HG02678 (cell line): Measurements from ENCODE around the gene TMEM41B.
"Not testable (repeated sequence)": the region's sequence is repeated elsewhere in the genome, so short reads cannot be mapped to it uniquely, and the experiment has no call there.

Experiments used
- ATAC-seq: cut with Tn5 transposase; IDR thresholded peaks from one replicate; pipeline ENCODE4 v1.9.1; 2021; ENCODE audit warnings: mild to moderate bottlenecking, moderate library complexity; ENCODE audit not compliant: unreplicated experiment

Gene TMEM41B, protein sequence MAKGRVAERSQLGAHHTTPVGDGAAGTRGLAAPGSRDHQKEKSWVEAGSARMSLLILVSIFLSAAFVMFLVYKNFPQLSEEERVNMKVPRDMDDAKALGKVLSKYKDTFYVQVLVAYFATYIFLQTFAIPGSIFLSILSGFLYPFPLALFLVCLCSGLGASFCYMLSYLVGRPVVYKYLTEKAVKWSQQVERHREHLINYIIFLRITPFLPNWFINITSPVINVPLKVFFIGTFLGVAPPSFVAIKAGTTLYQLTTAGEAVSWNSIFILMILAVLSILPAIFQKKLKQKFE

DNA sequence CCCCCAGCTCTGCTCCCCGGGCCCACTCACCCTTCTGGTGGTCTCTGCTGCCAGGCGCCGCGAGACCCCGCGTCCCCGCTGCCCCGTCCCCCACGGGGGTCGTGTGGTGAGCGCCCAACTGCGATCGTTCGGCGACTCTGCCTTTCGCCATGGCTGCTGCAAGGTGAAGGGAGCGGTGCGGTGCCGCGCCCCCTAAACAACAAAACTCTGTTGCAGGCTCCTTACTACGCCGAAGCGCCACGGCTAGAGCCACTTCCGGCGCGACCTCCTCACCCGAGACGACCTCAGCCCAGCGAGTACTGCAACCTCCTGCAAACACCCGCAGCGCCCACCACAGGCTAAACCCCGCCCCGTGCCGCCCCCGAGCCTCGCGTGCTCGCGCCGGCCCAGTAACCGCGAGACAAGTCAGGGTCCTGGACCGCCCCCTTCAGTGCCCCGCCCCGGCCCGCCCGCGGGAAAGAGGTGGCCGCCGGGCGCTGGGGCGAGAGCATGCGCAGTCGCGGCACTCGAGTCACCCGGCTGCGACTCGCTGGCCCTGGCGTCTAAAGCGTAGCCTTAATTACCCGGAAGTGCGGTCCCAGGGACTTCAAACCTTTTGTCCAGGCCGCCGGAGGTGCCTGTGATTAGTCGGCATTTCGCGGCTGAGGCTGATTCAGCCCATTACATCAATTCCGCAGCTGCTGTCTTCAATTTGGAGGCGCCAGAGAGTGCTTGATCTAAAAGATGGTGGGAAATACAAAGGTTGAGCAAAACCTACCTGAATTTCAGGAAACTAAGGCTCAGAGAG lies at the start of gene TMEM41B:
TMEM41B (minus strand) TSS at position 303 of the 787 bp plus-strand sequence; CDS start at position 151, 152 bp downstream.
- ATAC-seq = peak; percentile 97

DNA sequence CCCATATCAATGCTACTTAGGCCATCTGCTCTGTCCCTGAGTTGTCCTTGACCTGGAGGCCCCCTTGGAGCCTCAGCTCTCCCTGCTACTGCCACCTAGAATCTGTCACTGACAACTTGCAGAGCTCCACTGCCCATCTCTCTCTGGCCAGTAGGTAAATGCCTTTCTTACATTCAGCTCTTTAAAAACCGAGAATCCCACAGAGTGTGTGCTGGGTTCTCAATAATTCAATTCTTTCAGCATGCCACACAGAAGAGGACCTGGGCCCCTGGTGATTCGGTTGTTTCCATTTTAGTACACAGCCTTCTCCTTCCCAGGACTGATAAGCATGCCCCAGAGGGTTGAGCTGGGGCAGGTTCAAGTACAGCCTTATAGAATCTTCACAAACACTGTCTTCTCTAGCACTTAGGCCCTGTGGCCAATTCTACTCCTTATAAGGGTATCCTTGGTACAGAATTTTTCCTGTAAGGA lies 48.0 kb upstream of the TMEM41B start:
- ATAC-seq = no peak

DNA sequence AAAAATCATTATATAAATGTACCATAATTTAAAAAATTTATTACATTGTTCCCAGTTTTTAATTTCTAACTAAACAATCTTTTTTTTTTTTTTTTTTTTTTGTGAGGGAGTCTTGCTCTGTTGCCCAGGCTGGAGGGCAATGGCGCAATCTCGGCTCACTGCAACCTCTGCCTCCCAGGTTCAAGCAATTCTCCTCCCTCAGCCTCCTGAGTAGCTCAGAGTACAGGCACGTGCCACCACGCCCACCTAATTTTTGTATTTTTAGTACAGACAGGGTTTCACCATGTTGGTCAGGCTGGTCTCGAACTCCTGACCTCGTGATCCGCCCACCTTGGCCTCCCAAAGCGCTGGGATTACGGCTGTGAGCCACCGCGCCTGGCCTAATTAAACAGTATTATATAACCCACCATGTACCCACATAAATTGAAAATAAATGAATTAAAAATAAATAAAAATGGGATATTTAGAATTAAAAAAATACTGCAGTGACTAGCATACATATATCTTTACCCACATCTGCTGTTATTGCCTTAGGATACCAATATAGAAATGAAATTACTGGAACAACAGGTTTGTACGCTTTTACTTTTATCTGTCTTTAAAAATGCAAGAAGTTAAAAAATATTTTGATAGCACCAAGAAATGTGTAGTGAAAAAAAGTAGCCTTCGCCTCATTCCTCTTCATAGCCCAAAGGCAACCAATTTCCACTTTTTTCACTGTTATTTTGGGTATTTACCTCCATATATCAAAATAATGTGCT lies 46.6 kb upstream of the TMEM41B start:
- ATAC-seq = not testable (repeated sequence)

DNA sequence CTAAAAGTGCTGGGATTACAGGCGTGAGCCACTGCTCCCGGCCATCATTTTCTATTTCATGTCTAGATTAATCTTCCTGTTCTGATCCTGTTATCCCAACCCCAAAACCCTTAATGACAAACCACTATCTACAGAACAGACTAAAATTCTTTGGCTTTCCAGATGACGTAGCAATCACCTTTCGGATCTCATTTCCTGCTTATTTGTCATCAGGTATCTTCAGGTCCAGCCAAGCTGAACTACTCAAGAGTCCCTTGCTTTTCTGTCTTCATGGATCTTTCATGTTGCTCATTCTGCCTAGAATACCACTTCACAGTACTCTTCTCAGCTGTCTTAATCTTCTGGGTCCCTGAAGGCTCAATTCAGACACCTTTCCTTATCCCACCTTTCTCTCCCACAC lies 42.6 kb upstream of the TMEM41B start:
- no peak for ATAC-seq

DNA sequence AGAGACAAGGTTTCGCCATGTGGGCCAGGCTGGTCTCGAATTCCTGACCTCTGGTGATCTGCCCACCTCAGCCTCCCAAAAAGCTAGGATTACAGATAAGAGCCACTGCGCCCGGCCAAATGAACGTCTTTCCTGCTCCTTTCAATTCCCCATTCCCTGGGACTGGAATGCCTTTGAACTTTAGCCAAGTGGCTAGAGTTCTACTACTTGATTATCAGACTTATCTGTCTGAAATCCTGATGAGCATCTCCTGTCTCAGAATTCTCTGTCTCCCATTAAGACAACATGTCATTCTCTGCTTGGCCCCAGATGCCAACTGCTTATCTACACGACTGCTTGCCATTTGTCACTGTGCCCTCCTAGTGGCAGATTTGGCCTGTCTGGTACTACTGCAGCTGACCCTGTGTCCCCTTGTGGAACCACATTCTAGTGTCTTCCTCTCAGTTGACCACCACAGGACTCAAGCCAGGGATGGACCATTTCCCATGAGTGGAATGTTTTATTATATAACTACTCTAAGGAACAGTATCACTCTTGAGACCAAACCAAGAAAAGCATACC lies 37.0 kb upstream of the TMEM41B start:
- no peak for ATAC-seq

DNA sequence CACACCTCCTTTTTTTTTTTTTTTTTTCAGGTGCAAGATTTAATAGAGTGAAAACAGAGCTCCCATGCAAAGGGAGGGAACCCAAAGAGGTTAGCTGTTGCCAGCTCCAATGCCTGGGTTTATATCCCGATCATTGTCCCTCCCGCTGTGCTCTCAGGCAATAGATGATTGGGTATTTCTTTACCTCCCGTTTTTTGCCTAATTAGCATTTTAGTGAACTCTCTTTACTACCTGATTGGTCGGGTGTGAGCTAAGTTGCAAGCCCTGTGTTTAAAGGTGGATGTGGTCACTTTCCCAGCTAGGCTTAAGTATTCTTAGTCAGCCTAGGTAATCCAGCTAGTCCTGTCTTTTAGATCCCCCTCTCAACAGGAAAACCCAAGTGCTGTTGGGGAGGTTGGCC lies 33.4 kb upstream of the TMEM41B start:
- ATAC-seq = not testable (repeated sequence)

DNA sequence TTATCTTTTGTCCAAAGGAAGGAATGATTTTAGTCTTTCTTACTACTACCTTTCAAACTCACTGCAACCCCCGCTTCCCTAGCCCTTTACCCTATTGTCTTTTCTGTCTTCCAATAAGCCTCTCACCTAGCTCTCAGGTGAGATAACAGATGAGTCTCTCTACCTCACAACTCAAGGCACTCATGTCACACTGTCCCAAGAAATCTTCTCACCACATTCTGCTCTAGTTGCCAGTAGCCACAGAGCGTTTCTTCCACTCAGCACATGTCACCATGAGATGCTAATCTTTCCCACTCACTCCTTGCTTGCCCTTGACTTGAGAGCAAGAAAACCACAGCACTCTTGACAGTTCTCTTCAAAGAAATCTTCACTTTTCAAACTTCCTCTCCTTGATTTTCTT lies 32.7 kb upstream of the TMEM41B start:
- ATAC-seq = no peak

DNA sequence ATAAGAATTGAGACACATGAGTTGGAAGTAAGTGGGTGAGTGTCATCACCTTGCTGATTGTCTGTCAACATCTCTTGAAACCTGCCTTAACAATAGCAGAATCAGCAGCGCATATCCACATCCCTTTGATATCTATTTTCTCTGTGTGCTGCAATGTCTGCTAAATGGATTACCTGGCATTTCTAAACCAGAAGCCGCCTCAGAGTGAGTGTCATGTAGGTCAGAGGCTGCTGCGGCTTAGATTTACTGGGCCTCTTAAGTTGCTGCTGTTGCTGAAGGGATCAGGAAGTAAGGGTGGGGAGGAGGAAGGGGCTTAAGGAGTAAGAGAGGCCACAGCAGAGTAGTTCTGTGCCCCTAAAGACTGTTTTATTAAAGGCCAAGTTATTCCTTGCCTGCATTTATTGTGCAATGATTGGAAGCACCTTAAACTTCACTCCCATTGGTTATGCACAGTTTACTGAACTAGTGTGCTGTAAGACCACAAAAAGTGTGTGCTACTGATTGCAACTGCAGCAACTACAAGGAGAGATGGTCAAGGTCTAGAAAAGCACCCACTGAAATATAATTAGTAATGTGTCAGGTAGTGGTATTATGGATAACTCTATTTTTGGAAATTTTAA lies 29.8 kb upstream of the TMEM41B start:
- ATAC-seq = no peak

DNA sequence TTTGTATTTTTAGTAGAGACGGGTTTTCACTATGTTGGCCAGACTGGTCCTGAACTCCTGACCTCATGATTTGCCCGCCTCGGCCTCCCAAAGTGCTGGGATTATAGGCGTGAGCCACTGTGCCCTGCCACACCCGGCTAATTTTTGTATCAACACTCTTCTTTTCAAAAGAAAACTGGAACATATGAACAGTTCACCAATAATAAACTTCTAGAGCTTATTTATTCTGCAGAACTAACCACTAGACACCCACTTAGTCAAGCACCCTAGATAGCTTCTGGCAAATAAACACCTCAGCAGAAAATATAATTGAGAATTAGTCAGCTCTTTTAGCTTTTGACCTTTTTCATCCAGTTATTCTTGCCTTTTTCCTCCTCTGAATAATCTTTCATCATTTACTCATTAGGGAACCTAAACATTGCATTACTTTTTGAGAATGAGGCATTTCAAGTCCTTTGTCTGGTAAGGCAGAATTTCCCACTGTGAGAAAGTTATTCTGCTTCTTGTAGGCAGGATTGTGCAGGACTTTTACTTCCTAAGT lies 27.3 kb upstream of the TMEM41B start:
- no peak for ATAC-seq

DNA sequence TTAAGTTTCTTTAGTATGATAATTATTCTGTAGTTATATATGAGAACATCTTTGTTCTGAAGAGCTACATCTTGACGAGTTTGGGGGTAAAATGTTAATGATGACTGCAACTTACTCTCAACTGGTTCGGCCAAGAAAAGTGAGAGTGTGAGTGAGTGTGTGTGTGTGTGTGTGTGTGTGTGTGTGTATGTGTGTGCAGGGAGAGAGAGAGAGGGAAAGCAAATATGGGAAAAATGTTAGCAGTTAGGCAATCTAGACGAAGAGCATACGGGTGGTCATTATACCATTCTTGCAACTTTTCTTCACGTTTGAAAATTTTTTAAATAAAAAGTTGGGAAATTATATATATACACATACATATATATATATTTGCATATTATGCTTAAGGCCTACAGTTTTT lies 18.3 kb upstream of the TMEM41B start:
- no peak for ATAC-seq

DNA sequence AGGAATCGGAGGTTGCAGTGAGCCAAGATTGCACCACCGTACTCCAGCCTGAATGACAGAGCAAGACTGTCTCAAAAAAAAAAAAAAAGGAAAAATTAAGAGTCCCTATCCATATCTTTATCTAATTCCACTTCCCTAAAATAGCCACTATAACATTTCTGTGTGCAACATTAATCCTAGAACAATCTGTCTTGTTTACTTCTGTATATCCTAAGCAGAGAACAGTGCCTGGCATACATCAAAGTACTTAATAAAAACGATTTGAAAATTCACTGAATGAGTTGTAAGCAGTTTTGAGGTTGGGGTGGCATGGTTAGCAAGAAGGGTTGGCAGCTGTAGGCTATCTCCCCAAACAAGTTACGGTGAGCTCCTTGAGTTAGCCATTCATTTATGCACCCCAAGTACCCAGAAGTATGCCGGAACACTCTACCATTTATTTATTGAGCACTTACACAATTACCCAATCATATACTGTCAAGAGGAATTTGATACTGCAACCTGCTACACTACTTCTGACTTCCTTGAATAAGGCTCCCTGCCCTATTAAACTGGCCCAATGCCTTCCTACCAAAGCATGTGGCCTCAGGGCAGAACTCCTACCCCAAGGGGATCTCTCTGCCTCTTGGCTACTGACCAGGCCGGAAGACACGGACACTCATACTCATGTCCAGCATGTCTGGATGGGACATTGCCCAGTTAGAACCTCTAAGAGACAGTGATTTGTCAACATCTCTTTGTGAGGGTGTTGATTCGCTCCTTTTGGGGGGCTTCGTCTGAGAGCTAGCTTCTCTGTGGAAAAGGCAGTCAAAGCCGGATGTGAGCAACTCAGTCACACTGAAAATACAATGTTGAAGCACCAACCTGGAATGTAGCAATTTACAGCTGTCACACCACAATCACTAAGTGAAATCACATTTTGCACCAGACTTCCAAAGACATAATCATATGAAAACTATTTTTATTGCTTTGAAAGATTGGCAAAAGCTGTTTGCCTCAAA lies 16.3 kb upstream of the TMEM41B start:
- no peak for ATAC-seq

DNA sequence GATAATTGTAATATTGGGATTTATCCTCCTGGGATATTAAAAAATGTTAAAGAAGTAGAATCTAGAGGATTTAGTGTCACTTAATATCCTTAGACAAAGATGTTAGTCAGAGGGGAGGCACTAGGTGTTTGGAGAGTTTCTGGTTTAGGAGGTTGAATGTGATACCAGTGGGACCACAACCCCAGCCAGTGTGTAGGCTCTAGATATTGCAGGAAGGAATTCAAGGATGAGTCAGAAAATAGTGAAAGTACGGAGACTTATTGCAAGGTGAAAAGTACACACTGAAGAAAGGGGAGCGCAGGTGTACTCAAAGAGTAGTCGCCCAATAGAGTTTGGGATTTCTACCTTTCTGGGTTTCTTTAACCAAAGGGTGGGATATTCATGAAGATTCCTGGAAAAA lies 5.7 kb upstream of the TMEM41B start:
- ATAC-seq = no peak

DNA sequence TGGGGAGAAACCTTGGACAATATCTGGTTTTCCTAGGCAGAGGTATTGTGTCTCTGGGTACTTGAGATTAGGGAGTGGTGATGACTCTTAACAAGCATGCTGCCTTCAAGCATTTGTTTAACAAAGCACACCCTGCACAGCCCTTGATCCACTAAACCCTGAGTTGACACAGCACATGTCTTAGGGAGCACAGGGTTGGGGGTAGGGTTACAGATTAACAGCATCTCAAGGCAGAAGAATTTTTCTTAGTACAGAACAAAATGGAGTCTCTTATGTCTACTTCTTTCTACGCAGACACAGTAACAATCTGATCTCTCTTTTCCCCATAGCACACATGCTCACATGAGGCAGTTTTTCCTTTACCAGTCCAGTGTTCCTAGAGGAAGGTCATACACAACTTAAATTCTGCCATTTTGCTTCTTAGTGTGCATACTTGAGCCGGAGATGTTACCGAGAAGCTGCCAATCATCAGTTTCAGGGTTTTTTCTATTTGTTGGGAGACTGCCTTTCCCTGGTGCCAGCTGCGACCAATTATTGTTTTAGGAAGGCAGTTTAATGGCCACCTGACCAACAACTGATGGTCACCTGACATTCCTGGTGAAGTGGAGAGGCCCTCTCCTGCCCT lies 5.1 kb upstream of the TMEM41B start:
- not testable (repeated sequence) for ATAC-seq

DNA sequence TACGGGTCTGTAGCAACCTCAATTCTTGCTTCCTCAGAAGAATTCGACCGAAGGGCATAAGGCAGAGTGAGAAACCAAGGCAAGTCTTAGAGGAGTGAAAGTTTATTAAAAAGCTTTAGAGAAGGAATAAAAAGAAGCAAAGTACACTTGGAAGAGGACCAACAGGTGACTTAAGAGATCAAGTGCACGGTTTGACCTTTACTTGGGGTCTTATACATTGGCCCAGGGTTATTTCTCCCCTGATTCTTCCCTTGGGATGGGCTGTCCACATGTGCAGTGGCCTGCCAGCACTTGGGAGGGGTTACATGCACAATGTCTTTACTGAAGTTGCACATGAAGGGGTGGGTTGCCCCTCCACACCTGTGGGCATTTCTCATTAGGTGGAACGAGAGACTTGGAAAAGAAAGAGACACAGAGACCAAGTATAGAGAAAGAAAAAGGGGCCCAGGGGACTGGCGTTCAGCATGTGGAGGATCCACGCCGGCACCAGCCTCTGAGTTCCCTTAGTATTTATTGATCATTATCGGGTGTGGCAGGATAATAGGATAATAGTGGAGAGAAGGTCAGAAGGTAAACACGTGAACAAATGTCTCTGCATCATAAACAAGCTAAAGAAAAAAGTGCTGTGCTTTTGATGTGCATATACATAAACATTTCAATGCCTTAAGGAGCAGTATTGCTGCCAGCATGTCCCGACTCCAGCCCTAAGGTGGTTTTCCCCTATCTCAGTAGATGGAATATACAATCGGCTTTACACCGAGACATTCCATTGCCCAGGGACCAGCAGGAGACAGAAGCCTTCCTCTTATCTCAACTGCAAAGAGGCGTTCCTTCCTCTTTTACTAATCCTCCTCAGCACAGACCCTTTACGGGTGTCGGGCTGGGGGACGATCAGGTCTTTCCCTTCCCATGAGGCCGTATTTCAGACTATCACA lies 4.3 kb upstream of the TMEM41B start:
- ATAC-seq = not testable (repeated sequence)

DNA sequence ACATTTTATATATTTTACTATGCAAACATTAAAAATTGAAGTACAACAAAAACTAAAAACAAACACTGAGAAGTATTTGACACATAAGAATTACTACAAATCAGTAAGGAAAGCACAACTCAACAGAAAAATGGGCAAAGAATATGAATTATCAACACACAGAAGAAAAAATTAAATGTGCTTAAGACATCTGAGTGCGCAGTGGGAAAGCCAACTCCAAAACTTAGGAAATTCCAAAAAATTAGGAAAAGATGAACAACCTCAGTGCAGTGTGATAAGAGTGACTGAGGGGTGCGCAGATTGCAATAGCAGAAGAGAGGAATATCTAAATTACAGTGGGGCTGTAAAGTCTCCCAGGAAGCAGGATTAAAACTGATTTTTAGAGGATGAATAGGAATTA lies 1.9 kb upstream of the TMEM41B start:
- no peak for ATAC-seq

DNA sequence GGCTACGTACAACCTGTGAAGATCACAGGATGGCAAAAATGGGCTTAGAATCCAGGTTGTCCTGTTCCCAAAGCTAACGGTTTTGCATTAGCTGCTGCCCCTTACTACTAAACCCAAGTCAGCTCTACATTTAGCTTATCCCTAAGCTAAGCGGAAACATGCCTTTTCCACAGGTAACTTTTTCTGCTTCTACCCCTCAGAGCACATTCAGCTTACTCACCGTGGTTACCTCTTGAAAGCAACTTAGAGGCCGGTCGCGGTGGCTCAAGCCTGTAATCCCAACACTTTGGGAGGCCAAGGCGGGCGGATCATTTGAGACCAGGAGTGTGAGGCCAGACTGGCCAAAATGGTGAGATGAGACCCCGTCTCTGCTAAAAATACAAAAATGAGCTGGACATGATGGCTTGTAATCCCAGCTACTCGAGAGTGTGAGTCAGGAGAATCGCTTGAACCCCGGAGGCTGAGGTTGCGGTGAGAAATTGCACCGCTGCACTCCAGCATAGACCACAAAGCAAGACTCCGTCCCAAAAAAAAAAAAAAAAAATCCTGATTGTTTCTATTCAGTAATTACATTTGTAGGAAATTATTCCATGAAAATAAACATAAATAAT lies 790 bp upstream of the TMEM41B start:
- no peak for ATAC-seq

DNA sequence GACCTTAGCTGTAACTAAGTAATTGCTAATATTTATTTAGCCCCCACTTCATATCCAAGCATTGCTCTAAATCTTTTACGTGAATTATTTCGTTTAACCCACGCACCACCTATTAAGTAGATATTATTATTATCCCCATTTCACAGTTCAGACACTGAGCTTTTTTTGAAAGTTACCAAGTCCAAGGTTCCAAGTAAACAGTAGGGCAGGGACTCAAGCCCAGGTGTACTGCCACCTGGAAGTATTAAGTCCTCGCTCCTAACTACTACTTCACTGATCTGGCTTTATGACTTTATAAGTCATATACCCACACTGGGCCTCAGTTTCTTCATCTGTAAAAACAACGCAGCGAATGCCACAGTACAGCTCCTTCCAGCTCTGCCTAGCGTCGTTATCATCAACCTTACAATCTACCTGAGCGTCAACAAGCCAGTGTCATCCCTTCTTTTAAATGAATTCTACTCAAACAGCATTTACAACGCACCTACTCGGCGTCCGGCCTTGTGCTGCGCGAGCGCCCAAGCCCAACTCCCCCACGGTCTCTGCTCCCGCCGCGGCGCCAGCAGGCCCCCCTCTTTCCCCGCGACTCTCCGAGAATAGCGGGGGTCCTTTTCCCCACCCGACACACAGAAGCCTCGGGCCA lies 624 bp downstream of the TMEM41B start:
- ATAC-seq = peak; percentile 8
